GM21825 (cell line): ENCODE data around the gene MOSMO.

ENCODE experiments used
- ATAC-seq: cut with Tn5 transposase; IDR thresholded peaks from one replicate; pipeline ENCODE4 v1.9.1; 2021; ENCODE audit warnings: mild to moderate bottlenecking, moderate library complexity; ENCODE audit not compliant: unreplicated experiment

The MOSMO gene

GRCh38 chr16:22007509-22008214 lies at the start of gene MOSMO:
Gene MOSMO, plus strand, starts transcription at chr16:22008111. Its CDS starts 191 bp downstream, at chr16:22008302.
- peak; percentile 56 for ATAC-seq

- ATAC-seq: no peak
Measured at GRCh38 chr16:21959050-21959449, 48.9 kb upstream of the MOSMO start.

- no peak for ATAC-seq
Measured at GRCh38 chr16:21962475-21962874, 45.4 kb upstream of the MOSMO start.

- ATAC-seq: no peak
Measured at GRCh38 chr16:21963887-21964286, 44.0 kb upstream of the MOSMO start.

GRCh38 chr16:21964353-21964752 lies 43.6 kb upstream of the MOSMO start:
- ATAC-seq: no peak

- ATAC-seq: no peak
Measured at GRCh38 chr16:21971856-21972255, 36.1 kb upstream of the MOSMO start.

- no peak for ATAC-seq
Measured at GRCh38 chr16:21973945-21974344, 34.0 kb upstream of the MOSMO start.

GRCh38 chr16:21980032-21980431 lies 27.9 kb upstream of the MOSMO start:
- ATAC-seq: no peak

GRCh38 chr16:21982108-21982507 lies 25.8 kb upstream of the MOSMO start:
- no peak for ATAC-seq

GRCh38 chr16:21984062-21984461 lies 23.8 kb upstream of the MOSMO start:
- no peak for ATAC-seq

GRCh38 chr16:21985524-21985923 lies 22.4 kb upstream of the MOSMO start:
- ATAC-seq: no peak

GRCh38 chr16:21986692-21987246 lies 21.1 kb upstream of the MOSMO start:
- no peak for ATAC-seq

- ATAC-seq: no peak
Measured at GRCh38 chr16:21987498-21987897, 20.4 kb upstream of the MOSMO start.

- no peak for ATAC-seq
Measured at GRCh38 chr16:21989133-21989532, 18.8 kb upstream of the MOSMO start.

GRCh38 chr16:21989751-21990150 lies 18.2 kb upstream of the MOSMO start:
- no peak for ATAC-seq

GRCh38 chr16:21990381-21990944 lies 17.4 kb upstream of the MOSMO start:
- no peak for ATAC-seq

- ATAC-seq: no peak
Measured at GRCh38 chr16:21991621-21992020, 16.3 kb upstream of the MOSMO start.

- no peak for ATAC-seq
Measured at GRCh38 chr16:21994856-21995465, 12.9 kb upstream of the MOSMO start.

GRCh38 chr16:21996923-21997696 lies 10.8 kb upstream of the MOSMO start:
- no peak for ATAC-seq

- no peak for ATAC-seq
Measured at GRCh38 chr16:21997697-21998480, 10.0 kb upstream of the MOSMO start.
